ENCODE data around the gene FAAH2. TPM values are rescaled to one million over a fixed set of nuclear protein-coding genes. Genes with fewer than 3 reads are reported as not detected.

FAAH2 gene
- total RNA-seq, 1 donor from 2014 or later: not detected

GRCh38 chrX:57516491-57516890 lies 230.0 kb downstream of the FAAH2 start:
- no peaks in the 10 kb centered on the region for H3K27me3 ChIP-seq
- H3K27ac ChIP-seq: no peak overlapping the region
- H3K36me3 ChIP-seq: no peaks in the 10 kb centered on the region
- DNase-seq (ENCODE audit: low spot score in 2 of 2): no peak
- intact Hi-C loops (cut with DNase I): no loop called here
- H3K9me3 ChIP-seq: peaks cover 0 to 4% of the 10 kb centered on the region in 2 donors
- no peak for TF ChIP-seq CTCF (IDR thresholded peaks at IDR 0.05)
- no peak overlapping the region for H3K4me3 ChIP-seq
- H3K4me1 ChIP-seq: no peaks in the 10 kb centered on the region

- peaks cover 0 to 7% of the 10 kb centered on the region in 2 donors for H3K9me3 ChIP-seq
- no peak overlapping the region for H3K4me3 ChIP-seq
- H3K27ac ChIP-seq: no peak overlapping the region
- intact Hi-C loops (cut with DNase I): no loop called here
- no peaks in the 10 kb centered on the region for H3K36me3 ChIP-seq
- TF ChIP-seq CTCF (IDR thresholded peaks at IDR 0.05): no peak
- no peaks in the 10 kb centered on the region for H3K4me1 ChIP-seq
- no peak for DNase-seq (ENCODE audit: low spot score in 2 of 2)
- H3K27me3 ChIP-seq: no peaks in the 10 kb centered on the region
These were observed 233.1 kb downstream of the FAAH2 start for GRCh38 chrX:57519578-57520118.

GRCh38 chrX:57528670-57529255 lies 242.3 kb downstream of the FAAH2 start:
- peak in 1 of 3 experiments; percentile 8 for TF ChIP-seq CTCF (IDR thresholded peaks at IDR 0.05)
- no peak for DNase-seq (ENCODE audit: low spot score in 2 of 2)
- intact Hi-C loops (cut with DNase I): no loop called here
- Histone ChIP-seq H3K4me1 (no peaks in the 10 kb centered on the region), H3K27ac (no peak overlapping the region), H3K4me3 (no peak overlapping the region), H3K36me3 (no peaks in the 10 kb centered on the region), H3K9me3 (no peaks in the 10 kb centered on the region), H3K27me3 (no peaks in the 10 kb centered on the region)

Other genes starting within 250 kb of the FAAH2 start
- 6.9 TPM for gene SPIN2B, start 165.2 kb upstream of the FAAH2 start, total RNA-seq
- gene SPIN2A, start 149.3 kb upstream of the FAAH2 start, total RNA-seq: 0.53 TPM

Measured in ascending aorta (tissue), 2 donors.